HEK293T (cell line): ENCODE data around the gene COPS3.

ENCODE experiments used
- BHLHE40 ChIP-seq: fragments of 450-650 bp; IDR thresholded peaks from 2 replicates; pipeline ENCODE4 v1.6.1; 2016; ENCODE audit warnings: mild to moderate bottlenecking, moderate library complexity, borderline replicate concordance
- CTBP1 ChIP-seq: fragments of 450-650 bp; IDR thresholded peaks from 2 replicates; pipeline ENCODE4 v1.6.1; 2016; ENCODE audit warnings: borderline replicate concordance
- ELF4 ChIP-seq: fragments of 450-650 bp; IDR thresholded peaks from 2 replicates; pipeline ENCODE4 v1.6.1; 2017; ENCODE audit warnings: antibody characterized with exemption
- FOXK2 ChIP-seq: fragments of 450-650 bp; IDR thresholded peaks from 2 replicates; pipeline ENCODE4 v1.6.1; 2016; ENCODE audit warnings: mild to moderate bottlenecking
- FOXM1 ChIP-seq: fragments of 450-650 bp; IDR thresholded peaks from 2 replicates; pipeline ENCODE4 v1.6.1; 2017; ENCODE audit warnings: mild to moderate bottlenecking, borderline replicate concordance
- HDGF ChIP-seq: fragments of 450-650 bp; IDR thresholded peaks from 2 replicates; pipeline ENCODE4 v1.6.1; 2017; ENCODE audit warnings: antibody characterized with exemption, borderline replicate concordance
- L3MBTL2 ChIP-seq: fragments of 450-650 bp; conservative IDR thresholded peaks from 2 replicates; pipeline ENCODE4 v1.6.1; 2016; ENCODE audit warnings: mild to moderate bottlenecking
- LEF1 ChIP-seq: fragments of 450-650 bp; IDR thresholded peaks from 2 replicates; pipeline ENCODE4 v1.6.1; 2017; ENCODE audit warnings: mild to moderate bottlenecking, borderline replicate concordance
- NFRKB ChIP-seq: fragments of 450-650 bp; IDR thresholded peaks from 2 replicates; pipeline ENCODE4 v1.6.1; 2016; ENCODE audit warnings: mild to moderate bottlenecking, moderate library complexity
- PKNOX1 ChIP-seq: fragments of 450-650 bp; IDR thresholded peaks from 2 replicates; pipeline ENCODE4 v1.6.1; 2016
- SP1 ChIP-seq: fragments of 450-650 bp; IDR thresholded peaks from 2 replicates; pipeline ENCODE4 v1.6.1; 2017
- TARDBP ChIP-seq: fragments of 450-650 bp; IDR thresholded peaks from 2 replicates; pipeline ENCODE4 v1.6.1; 2016

- TF ChIP-seq SP1 (no peak), FOXM1 (no peak), FOXK2 (no peak), BHLHE40 (no peak), HDGF (no peak), L3MBTL2 (no peak), TARDBP (no peak), PKNOX1 (no peak), ELF4 (no peak), CTBP1 (no peak), NFRKB (no peak), LEF1 (no peak)
Observed at GRCh38 chr17:17298108-17298507, 17.1 kb upstream of the COPS3 start.
